HepG2 (cell line): ENCODE data around the gene TARBP2. TPM values are rescaled to one million over a fixed set of nuclear protein-coding genes. Genes with fewer than 3 reads are reported as not detected.
A peak's percentile ranks its signal among the peaks of the same experiment; 100 is the strongest.

Experiments used
- BRD4 ChIP-seq: sonication (generic); formaldehyde crosslinking; IDR thresholded peaks from 2 replicates; pipeline ENCODE4 v1.4.0; 2020; ENCODE audit warnings: missing genetic modification reagents
- GMEB1 ChIP-seq: sonication (generic); formaldehyde crosslinking; IDR thresholded peaks from 2 replicates; pipeline ENCODE4 v1.5.1; 2020; ENCODE audit warnings: missing genetic modification reagents, mild to moderate bottlenecking, borderline replicate concordance
- GTF2F1 ChIP-seq: fragments of 150-350 bp; IDR thresholded peaks from 2 replicates; pipeline ENCODE4 v1.6.1; 2014; ENCODE audit warnings: low read length
- IKZF1 ChIP-seq: fragments of 450-650 bp; IDR thresholded peaks from 2 replicates; pipeline ENCODE4 v1.7.1; 2016
- LCORL ChIP-seq, 2 experiments: fragments of 450-650 bp in 1 of 2; sonication (generic) in 1 of 2; formaldehyde crosslinking in 1 of 2; IDR thresholded peaks; 2 replicates each; pipeline versions ENCODE4 v1.5.0 to v1.6.1; 2017 to 2020; ENCODE audit warnings: antibody characterized with exemption in 1 of 2, missing genetic modification reagents in 1 of 2
- MEIS1 ChIP-seq: sonication (generic); formaldehyde crosslinking; IDR thresholded peaks from 2 replicates; pipeline ENCODE4 v1.9.0; 2021; ENCODE audit warnings: mild to moderate bottlenecking, missing genetic modification reagents, moderate library complexity, borderline replicate concordance
- MYNN ChIP-seq: sonication (generic); formaldehyde crosslinking; IDR thresholded peaks from 2 replicates; pipeline ENCODE4 v1.4.0; 2020; ENCODE audit warnings: mild to moderate bottlenecking, low read depth, missing genetic modification reagents
- NFIC ChIP-seq: IDR thresholded peaks from 2 replicates; pipeline ENCODE4 v1.6.1; 2012; ENCODE audit warnings: mild to moderate bottlenecking, low read length, inconsistent platforms
- NFYC ChIP-seq: IDR thresholded peaks from 2 replicates; pipeline ENCODE4 v1.6.1; 2016; ENCODE audit warnings: missing genetic modification reagents, missing compliant biosample characterization
- RFXANK ChIP-seq: IDR thresholded peaks from 2 replicates; pipeline ENCODE4 v1.6.1; 2016
- TOPORS ChIP-seq: sonication (generic); formaldehyde crosslinking; IDR thresholded peaks from 2 replicates; pipeline ENCODE4 v1.8.0; 2023; ENCODE audit warnings: mild to moderate bottlenecking, missing genetic modification reagents
- ZNF124 ChIP-seq: sonication (generic); formaldehyde crosslinking; IDR thresholded peaks from 2 replicates; pipeline ENCODE4 v1.4.0; 2020; ENCODE audit warnings: missing genetic modification reagents
- ZNF207 ChIP-seq: fragments of 450-650 bp; IDR thresholded peaks from 2 replicates; pipeline ENCODE4 v1.6.1; 2016; ENCODE audit warnings: antibody characterized with exemption, borderline replicate concordance
- ZNF501 ChIP-seq: sonication (generic); formaldehyde crosslinking; IDR thresholded peaks from 2 replicates; pipeline ENCODE4 v1.5.1; 2020; ENCODE audit warnings: mild to moderate bottlenecking, moderate library complexity, missing genetic modification reagents
- ZNF569 ChIP-seq: sonication (generic); formaldehyde crosslinking; IDR thresholded peaks from 2 replicates; pipeline ENCODE4 v1.5.0; 2020; ENCODE audit warnings: mild to moderate bottlenecking, missing genetic modification reagents, moderate library complexity, borderline replicate concordance
- ZNF687 ChIP-seq: sonication (generic); formaldehyde crosslinking; IDR thresholded peaks from 2 replicates; pipeline ENCODE4 v1.5.1; 2020; ENCODE audit warnings: mild to moderate bottlenecking, missing genetic modification reagents, moderate library complexity
- ZNF703 ChIP-seq: sonication (generic); formaldehyde crosslinking; IDR thresholded peaks from 2 replicates; pipeline ENCODE4 v1.5.1; 2020; ENCODE audit warnings: missing genetic modification reagents, mild to moderate bottlenecking, moderate library complexity, borderline replicate concordance
- ZNF878 ChIP-seq: sonication (generic); formaldehyde crosslinking; IDR thresholded peaks from 2 replicates; pipeline ENCODE4 v1.8.1; 2023; ENCODE audit warnings: mild to moderate bottlenecking, missing genetic modification reagents, moderate library complexity
- ZSCAN22 ChIP-seq: sonication (generic); formaldehyde crosslinking; IDR thresholded peaks from 2 replicates; pipeline ENCODE4 v1.4.0; 2020; ENCODE audit warnings: mild to moderate bottlenecking, missing genetic modification reagents
- polyA plus RNA-seq, 8 experiments: library from polyadenylated mRNA; depleted of rRNA in 3 of 8; stranded (reverse) in 7 of 8; unstranded in 1 of 8; fragments of >200 nt; fragmentation: Illumina TruSeq in 4 of 8; extraction: Trizol in 4 of 8; gene quantifications; 2 replicates each; pipeline versions ENCODE4 v1.2.1 to v1.2.3, GENCODE V29; 2011 to 2016; ENCODE audit warnings: low read depth in 4 of 8, missing spikeins in 1 of 8, mixed read lengths in 1 of 8; ENCODE audit not compliant: insufficient read depth in 1 of 8
- total RNA-seq, 5 experiments: library from RNA; depleted of rRNA; stranded (reverse); fragments of >200 nt; fragmentation: Illumina TruSeq; extraction: Trizol; gene quantifications; 2 replicates each; pipeline ENCODE4 v1.2.3, GENCODE V29; 2016; ENCODE audit warnings: low read depth in 1 of 5
- TF ChIP-seq, protein P1 (sequence below): sonication (generic); formaldehyde crosslinking; IDR thresholded peaks from 2 replicates; pipeline ENCODE4 v1.4.0; 2020; ENCODE audit warnings: missing genetic modification reagents

The TARBP2 gene
- total and polyA plus RNA-seq, 2 of the 13 experiments (the other 11 are each of a cell fraction or from before 2014, with no cell fraction given): 47.0 to 55.5 TPM

DNA sequence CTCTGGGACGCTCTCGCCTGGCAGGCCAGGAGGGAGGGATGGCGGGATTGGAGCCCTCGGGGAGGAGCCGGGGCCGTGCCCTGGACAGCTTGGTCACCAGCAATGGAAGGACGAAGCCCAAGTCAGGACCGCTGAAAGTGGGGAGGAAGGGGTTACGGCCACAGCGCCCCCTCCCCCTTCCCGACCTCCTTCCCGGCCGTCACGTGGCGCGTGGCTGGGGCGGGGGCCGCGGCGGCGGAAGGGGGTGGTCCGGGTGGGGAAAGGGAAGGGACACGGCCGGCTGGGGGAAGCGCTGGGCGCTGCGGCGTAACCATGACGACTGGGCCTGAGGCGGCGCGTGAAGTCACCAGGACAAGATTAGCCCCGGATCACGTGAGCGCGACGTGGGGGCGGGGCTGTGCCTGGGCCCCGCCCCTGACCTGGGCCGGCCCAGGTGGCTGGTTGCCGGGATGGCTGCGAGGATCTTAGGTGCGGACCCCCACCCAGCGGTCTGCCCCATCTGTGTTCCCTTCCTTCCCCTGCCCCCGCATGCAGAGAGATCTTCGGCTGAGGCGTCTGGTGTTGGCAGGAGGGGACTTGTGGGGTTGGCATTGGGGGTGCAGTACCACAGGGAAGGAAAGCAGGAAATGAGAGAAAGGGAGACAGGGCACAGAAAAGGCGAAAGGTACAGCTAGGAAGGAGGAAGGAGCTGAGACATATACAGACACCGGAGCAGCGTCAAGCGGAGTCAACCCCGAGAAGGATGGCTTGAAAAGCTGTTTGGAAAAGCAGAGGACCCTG, 8.1 kb upstream of the TARBP2 start (continued):
- TF ChIP-seq GTF2F1: no peak
- TF ChIP-seq ZNF207: no peak
- TF ChIP-seq NFIC: no peak
- 0 out of 2 replicates have a peak, but pooled peaks have one; percentile 44 for TF ChIP-seq MEIS1 (CRISPR knock-in tag)
- TF ChIP-seq TOPORS (CRISPR knock-in tag): no peak
- no peak for TF ChIP-seq ZNF703 (CRISPR knock-in tag)
- TF ChIP-seq IKZF1: no peak
- TF ChIP-seq ZNF124 (CRISPR knock-in tag): no peak
- TF ChIP-seq ZNF501: 0 out of 2 replicates have a peak, but pooled peaks have one; percentile 36
- 0 out of 2 replicates have a peak, but pooled peaks have one; percentile 29 for TF ChIP-seq GMEB1 (CRISPR knock-in tag)
- peak; percentile 69 for TF ChIP-seq ZNF687
- no peak for TF ChIP-seq BRD4 (CRISPR knock-in tag)
- no peak for TF ChIP-seq RFXANK (CRISPR knock-in tag)
- no peak for TF ChIP-seq MYNN (CRISPR knock-in tag)
- TF ChIP-seq ZNF878 (CRISPR knock-in tag): no peak
- TF ChIP-seq, protein P1, sequence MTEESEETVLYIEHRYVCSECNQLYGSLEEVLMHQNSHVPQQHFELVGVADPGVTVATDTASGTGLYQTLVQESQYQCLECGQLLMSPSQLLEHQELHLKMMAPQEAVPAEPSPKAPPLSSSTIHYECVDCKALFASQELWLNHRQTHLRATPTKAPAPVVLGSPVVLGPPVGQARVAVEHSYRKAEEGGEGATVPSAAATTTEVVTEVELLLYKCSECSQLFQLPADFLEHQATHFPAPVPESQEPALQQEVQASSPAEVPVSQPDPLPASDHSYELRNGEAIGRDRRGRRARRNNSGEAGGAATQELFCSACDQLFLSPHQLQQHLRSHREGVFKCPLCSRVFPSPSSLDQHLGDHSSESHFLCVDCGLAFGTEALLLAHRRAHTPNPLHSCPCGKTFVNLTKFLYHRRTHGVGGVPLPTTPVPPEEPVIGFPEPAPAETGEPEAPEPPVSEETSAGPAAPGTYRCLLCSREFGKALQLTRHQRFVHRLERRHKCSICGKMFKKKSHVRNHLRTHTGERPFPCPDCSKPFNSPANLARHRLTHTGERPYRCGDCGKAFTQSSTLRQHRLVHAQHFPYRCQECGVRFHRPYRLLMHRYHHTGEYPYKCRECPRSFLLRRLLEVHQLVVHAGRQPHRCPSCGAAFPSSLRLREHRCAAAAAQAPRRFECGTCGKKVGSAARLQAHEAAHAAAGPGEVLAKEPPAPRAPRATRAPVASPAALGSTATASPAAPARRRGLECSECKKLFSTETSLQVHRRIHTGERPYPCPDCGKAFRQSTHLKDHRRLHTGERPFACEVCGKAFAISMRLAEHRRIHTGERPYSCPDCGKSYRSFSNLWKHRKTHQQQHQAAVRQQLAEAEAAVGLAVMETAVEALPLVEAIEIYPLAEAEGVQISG (CRISPR knock-in tag): peak; percentile 68; the same call in 1 of the 2 replicates
- no peak for TF ChIP-seq ZSCAN22
- no peak for TF ChIP-seq NFYC (CRISPR knock-in tag)
- TF ChIP-seq LCORL (IDR thresholded peaks at IDR 0.05): no peak
- no peak; the same call in 1 of the 2 replicates for TF ChIP-seq LCORL (CRISPR knock-in tag; IDR thresholded peaks at IDR 0.05)
- no peak for TF ChIP-seq ZNF569 (CRISPR knock-in tag)
